Activated naive CD4-positive, alpha-beta T cell treated with anti-CD3 and anti-CD28 coated beads, Interleukin-2, amount 10 ng/mL, durations not matched to agents 5 hours and 36 hours (primary cell): ENCODE measurements around the gene ARL17B. TPM values are rescaled to one million over a fixed set of nuclear protein-coding genes. Genes with fewer than 3 reads are reported as not detected.

Experiments used
- total RNA-seq, 2 experiments: library from RNA; stranded (reverse); gene quantifications; one replicate each; pipeline ENCODE4 v1.2.3, GENCODE V29; 2021

Gene ARL17B
- total RNA-seq, result 10 to 100 TPM; 26.8 to 29.5 TPM

DNA sequence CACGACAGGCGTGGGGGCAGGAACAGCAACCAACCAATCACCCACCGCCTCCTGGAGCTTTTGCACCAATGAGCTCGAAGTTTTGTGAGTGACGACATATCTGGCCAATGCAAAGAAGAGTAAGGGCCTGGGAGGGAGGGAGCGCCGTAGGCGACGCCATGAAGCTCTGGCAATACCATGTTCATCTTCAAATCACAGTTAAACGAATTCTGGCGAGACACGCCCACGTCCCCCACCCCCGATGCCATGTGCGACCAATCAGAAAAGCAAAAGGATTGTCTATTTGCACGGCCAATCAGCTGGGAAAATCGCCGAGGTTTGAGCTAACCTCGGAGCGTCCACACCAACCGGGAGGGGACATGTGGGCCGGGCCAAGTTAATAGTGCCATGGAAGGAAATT lies at the start of gene ARL17B:
Gene ARL17B, minus strand, starts transcription at position 12 of the 400 bp plus-strand sequence. CDS start 3,369 bp downstream, outside the sequence.

DNA sequence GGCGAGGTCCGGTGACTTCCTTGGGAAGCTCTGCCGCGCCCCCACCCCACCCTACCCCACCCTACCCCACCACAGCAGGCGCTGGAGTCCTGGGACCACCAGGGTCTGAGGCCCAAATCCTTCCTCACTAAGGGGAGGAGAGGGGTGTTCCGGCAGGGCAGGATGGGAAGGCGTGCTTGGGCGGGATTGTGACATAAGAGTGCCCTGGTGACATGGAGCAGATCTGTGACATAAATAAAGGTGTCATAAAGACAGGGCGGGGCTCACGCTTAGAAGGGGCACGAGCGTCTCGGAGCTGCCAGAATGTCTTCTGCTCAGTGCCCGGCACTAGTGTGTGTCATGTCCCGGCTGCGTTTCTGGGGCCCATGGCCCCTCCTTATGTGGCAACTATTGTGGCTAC lies 66.7 kb downstream of the ARL17B start, which contains the start of gene LRRC37A:
Gene LRRC37A, plus strand, starts transcription at position 301 of the 400 bp plus-strand sequence. Its CDS starts 3 bp downstream, at position 304.

Other genes with a start within 250 kb of the ARL17B start
- gene KANSL1, start 168.3 kb downstream of the ARL17B start, total RNA-seq, result 100 to 1,000 TPM; 118 to 128 TPM
- 1 to 10 TPM; 7.1 to 8.0 TPM for gene LRRC37A, start 66.6 kb downstream of the ARL17B start, total RNA-seq
- 10 to 100 TPM; 26.6 to 28.3 TPM for gene LRRC37A2, start 150.7 kb upstream of the ARL17B start, total RNA-seq
- gene ARL17A, start 217.9 kb upstream of the ARL17B start, total RNA-seq, result 10 to 100 TPM; 22.5 to 26.5 TPM
- 10 to 100 TPM; 45.3 to 56.3 TPM for gene NSF, start 228.9 kb upstream of the ARL17B start, total RNA-seq